ENCODE results near the gene IRF1. TPM values are rescaled to one million over a fixed set of nuclear protein-coding genes. Genes with fewer than 3 reads are reported as not detected.

IRF1 gene
- total RNA-seq, 1 donor: 22.1 TPM

GRCh38 chr5:132457371-132458225 is 33.0 kb downstream of the IRF1 start:
- DNase-seq (ENCODE audit: insufficient read length, low spot score, missing footprints): no peak
- H3K4me1 ChIP-seq (ENCODE audit: insufficient read depth, low read length): peaks cover 41% of the 10 kb centered on the region

GRCh38 chr5:132456987-132457361 is 33.6 kb downstream of the IRF1 start:
- H3K9me3 ChIP-seq (ENCODE audit: low read depth, low read length): no peaks in the 10 kb centered on the region
- H3K27me3 ChIP-seq (ENCODE audit: insufficient read depth, low read length): no peaks in the 10 kb centered on the region
- H3K36me3 ChIP-seq (ENCODE audit: insufficient read depth, low read length): no peaks in the 10 kb centered on the region
- H3K27ac ChIP-seq (ENCODE audit: low read depth, low read length): peak overlapping the region; percentile 85
- peaks cover 2% of the 10 kb centered on the region for H4K20me1 ChIP-seq (ENCODE audit: insufficient read depth, low read length)
- H3K4me1 ChIP-seq (ENCODE audit: insufficient read depth, low read length): peaks cover 41% of the 10 kb centered on the region
- TF ChIP-seq CTCF (IDR thresholded peaks at IDR 0.05; ENCODE audit: extremely low read depth, low read depth, low read length): no peak
- no peak for DNase-seq (ENCODE audit: insufficient read length, low spot score, missing footprints)
- H3K4me2 ChIP-seq (ENCODE audit: insufficient read depth, low read length): no peak overlapping the region
- H3K4me3 ChIP-seq (ENCODE audit: insufficient read depth, low read length): no peak overlapping the region
- no peaks in the 10 kb centered on the region for H3K79me2 ChIP-seq (ENCODE audit: insufficient read depth, low read length)
- no peak overlapping the region for H2AFZ ChIP-seq (ENCODE audit: low read length)

More at GRCh38 chr5:132457371-132458225, 33.0 kb downstream of the IRF1 start:
- Histone ChIP-seq H3K27me3 (ENCODE audit: insufficient read depth, low read length) (no peaks in the 10 kb centered on the region), H2AFZ (ENCODE audit: low read length) (no peak overlapping the region), H3K79me2 (ENCODE audit: insufficient read depth, low read length) (no peaks in the 10 kb centered on the region), H4K20me1 (ENCODE audit: insufficient read depth, low read length) (peaks cover 2% of the 10 kb centered on the region), H3K4me2 (ENCODE audit: insufficient read depth, low read length) (no peak overlapping the region), H3K4me3 (ENCODE audit: insufficient read depth, low read length) (no peak overlapping the region), H3K9me3 (ENCODE audit: low read depth, low read length) (no peaks in the 10 kb centered on the region), H3K27ac (ENCODE audit: low read depth, low read length) (peak overlapping the region; percentile 85), H3K36me3 (ENCODE audit: insufficient read depth, low read length) (no peaks in the 10 kb centered on the region)
- TF ChIP-seq CTCF (IDR thresholded peaks at IDR 0.05; ENCODE audit: extremely low read depth, low read depth, low read length): no peak

GRCh38 chr5:132456296-132456986 is 34.1 kb downstream of the IRF1 start:
- no peak for DNase-seq (ENCODE audit: insufficient read length, low spot score, missing footprints)
- Histone ChIP-seq H3K4me3 (ENCODE audit: insufficient read depth, low read length) (no peak overlapping the region), H3K79me2 (ENCODE audit: insufficient read depth, low read length) (no peaks in the 10 kb centered on the region), H4K20me1 (ENCODE audit: insufficient read depth, low read length) (peaks cover 2% of the 10 kb centered on the region), H3K27me3 (ENCODE audit: insufficient read depth, low read length) (no peaks in the 10 kb centered on the region), H3K9me3 (ENCODE audit: low read depth, low read length) (no peaks in the 10 kb centered on the region), H3K27ac (ENCODE audit: low read depth, low read length) (peak overlapping the region; percentile 85), H2AFZ (ENCODE audit: low read length) (no peak overlapping the region), H3K4me1 (ENCODE audit: insufficient read depth, low read length) (peaks cover 45% of the 10 kb centered on the region), H3K4me2 (ENCODE audit: insufficient read depth, low read length) (no peak overlapping the region), H3K36me3 (ENCODE audit: insufficient read depth, low read length) (no peaks in the 10 kb centered on the region)
- no peak for TF ChIP-seq CTCF (IDR thresholded peaks at IDR 0.05; ENCODE audit: extremely low read depth, low read depth, low read length)

- no peak overlapping the region for H2AFZ ChIP-seq (ENCODE audit: low read length)
- no peaks in the 10 kb centered on the region for H3K27me3 ChIP-seq (ENCODE audit: insufficient read depth, low read length)
- H3K4me3 ChIP-seq (ENCODE audit: insufficient read depth, low read length): no peak overlapping the region
- peaks cover 48% of the 10 kb centered on the region for H3K4me1 ChIP-seq (ENCODE audit: insufficient read depth, low read length)
- H3K9me3 ChIP-seq (ENCODE audit: low read depth, low read length): no peaks in the 10 kb centered on the region
- DNase-seq (ENCODE audit: insufficient read length, low spot score, missing footprints): no peak
- no peaks in the 10 kb centered on the region for H3K36me3 ChIP-seq (ENCODE audit: insufficient read depth, low read length)
- no peak overlapping the region for H3K27ac ChIP-seq (ENCODE audit: low read depth, low read length)
- no peak for TF ChIP-seq CTCF (IDR thresholded peaks at IDR 0.05; ENCODE audit: extremely low read depth, low read depth, low read length)
- H4K20me1 ChIP-seq (ENCODE audit: insufficient read depth, low read length): peaks cover 2% of the 10 kb centered on the region
- H3K4me2 ChIP-seq (ENCODE audit: insufficient read depth, low read length): no peak overlapping the region
- no peaks in the 10 kb centered on the region for H3K79me2 ChIP-seq (ENCODE audit: insufficient read depth, low read length)
Observed at GRCh38 chr5:132455614-132456115, 34.9 kb downstream of the IRF1 start.
